ENCODE results near the gene C2.
"Not testable (repeated sequence)": the region's sequence is repeated elsewhere in the genome, so short reads cannot be mapped to it uniquely, and the experiment has no call there.

The C2 gene

GRCh38 chr6:31899882-31900722 lies 27.4 kb upstream of the C2 start:
- DNase-seq, result no peak

- no peak for DNase-seq
Observed at GRCh38 chr6:31900917-31901414, 26.6 kb upstream of the C2 start.

- peak; percentile 53 for DNase-seq
Observed at GRCh38 chr6:31901415-31901952, 26.0 kb upstream of the C2 start.

GRCh38 chr6:31901953-31902643 lies 25.4 kb upstream of the C2 start, which contains the start of gene ZBTB12:
Gene ZBTB12 (minus strand): TSS chr6:31902086. CDS start chr6:31901305, 781 bp downstream.
- DNase-seq, result peak; percentile 97

DNA sequence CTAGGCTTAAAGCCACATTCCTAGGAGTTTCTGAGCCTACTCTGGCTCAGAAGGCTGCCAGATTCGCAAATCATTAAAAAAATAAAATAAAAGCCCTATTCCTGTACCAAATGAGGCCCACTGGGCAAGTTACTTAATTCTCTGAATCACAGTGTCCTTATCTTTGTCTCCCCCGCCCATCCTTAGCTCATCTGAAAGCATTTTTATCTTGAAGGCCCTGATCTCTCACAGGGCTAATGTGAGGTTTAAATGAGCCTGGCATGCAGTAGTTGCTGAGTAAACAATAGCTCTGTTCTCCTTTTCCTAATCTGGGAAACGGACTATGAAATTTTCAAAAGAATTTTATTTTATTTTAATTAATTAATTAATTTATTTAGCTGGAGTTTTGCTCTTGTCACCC lies 23.6 kb upstream of the C2 start:
- no peak for DNase-seq

- DNase-seq, result no peak
Observed at GRCh38 chr6:31905041-31905440, 22.5 kb upstream of the C2 start.

- no peak for DNase-seq
Observed at GRCh38 chr6:31906122-31906521, 21.4 kb upstream of the C2 start.

DNA sequence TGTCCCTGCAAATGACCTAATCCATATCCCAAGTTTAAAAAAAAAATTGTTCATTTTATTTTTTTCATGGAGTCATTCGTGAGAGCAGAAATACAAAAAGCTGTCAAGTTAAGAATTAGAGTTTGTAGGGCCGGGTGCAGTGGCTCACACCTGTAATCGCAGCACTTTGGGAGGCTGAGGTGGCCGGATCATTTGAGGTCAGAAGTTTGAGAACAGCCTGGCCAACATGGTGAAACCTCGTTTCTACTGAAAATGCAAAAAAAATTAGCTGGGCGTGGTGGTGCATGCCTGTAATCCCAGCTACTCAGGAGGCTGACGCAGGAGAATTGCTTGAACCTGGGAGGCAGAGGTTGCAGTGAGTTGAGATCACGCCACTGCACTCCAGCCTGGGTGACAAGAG lies 20.8 kb upstream of the C2 start:
- DNase-seq, result not testable (repeated sequence)

GRCh38 chr6:31907158-31907813 lies 20.2 kb upstream of the C2 start:
- DNase-seq, result peak; percentile 76

- DNase-seq, result not testable (repeated sequence)
Observed at GRCh38 chr6:31908255-31908654, 19.3 kb upstream of the C2 start.

- DNase-seq, result peak; percentile 31
Observed at GRCh38 chr6:31908791-31909190, 18.7 kb upstream of the C2 start.

DNA sequence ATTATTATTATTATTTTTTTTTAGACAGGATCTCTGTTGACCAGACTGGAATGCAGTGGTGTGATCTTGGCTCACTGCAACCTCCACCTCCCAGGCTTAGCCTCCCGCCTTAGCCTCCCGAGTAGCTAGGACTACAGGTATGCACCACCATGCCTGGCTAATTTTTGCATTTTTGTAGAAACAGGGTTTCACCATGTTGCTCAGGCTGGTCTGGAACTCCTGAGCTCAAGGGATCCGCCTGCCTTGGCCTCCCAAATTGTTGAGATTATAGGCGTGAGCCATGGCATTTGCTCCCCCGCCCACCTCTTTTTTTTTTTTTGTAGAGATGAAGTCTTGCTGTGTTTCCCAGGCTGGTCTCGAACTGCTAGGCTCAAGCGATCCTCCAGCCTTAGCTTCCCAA lies 18.2 kb upstream of the C2 start:
- DNase-seq, result not testable (repeated sequence)

- no peak for DNase-seq
Observed at GRCh38 chr6:31911826-31912585, 15.5 kb upstream of the C2 start.

DNA sequence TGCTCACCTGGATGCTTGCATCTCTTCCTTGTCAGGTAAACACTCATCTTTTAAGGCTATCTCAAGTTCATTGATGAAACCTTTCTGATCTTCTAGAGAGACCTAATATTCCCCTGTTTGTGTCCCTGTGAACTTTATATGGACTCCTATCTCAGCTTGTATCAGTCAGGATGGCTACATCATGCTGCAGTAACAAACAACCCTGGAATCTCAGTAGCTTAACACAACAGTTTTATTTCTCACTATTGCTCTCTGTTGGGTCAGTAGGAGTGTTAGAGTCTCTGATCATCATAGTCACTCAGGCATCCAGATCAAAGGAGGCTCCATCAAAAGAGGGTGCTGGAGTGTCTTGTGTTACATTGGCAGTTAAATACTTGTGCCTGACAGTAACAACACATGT lies 12.2 kb upstream of the C2 start:
- no peak for DNase-seq

GRCh38 chr6:31915756-31916155 lies 11.8 kb upstream of the C2 start:
- DNase-seq, result no peak

- no peak for DNase-seq
Observed at GRCh38 chr6:31918069-31918720, 9.3 kb upstream of the C2 start.

- no peak for DNase-seq
Observed at GRCh38 chr6:31919624-31920303, 7.8 kb upstream of the C2 start.

DNA sequence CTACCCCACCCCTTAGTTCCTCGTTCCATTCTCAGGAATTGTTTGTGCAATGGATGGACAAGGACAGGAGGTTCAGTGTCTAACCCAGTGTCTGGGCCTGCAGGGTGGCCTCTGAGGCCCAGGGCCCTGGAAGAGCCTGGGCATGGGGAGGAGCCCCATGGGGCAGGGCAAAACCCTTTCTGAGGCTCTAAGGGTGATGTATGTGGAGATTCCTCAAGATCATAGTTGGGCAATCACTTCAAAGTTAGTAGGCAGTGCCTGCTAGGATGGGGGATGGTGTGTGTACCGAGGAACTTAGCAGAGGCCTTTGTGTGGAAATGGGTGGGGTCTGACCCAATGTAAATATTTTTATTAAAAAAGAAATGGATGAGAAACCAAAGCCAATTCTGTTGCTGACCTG lies 6.7 kb upstream of the C2 start:
- DNase-seq, result no peak

GRCh38 chr6:31922942-31923341 lies 4.6 kb upstream of the C2 start:
- DNase-seq, result no peak

- no peak for DNase-seq
Observed at GRCh38 chr6:31927863-31928671, 550 bp downstream of the C2 start.

DNA sequence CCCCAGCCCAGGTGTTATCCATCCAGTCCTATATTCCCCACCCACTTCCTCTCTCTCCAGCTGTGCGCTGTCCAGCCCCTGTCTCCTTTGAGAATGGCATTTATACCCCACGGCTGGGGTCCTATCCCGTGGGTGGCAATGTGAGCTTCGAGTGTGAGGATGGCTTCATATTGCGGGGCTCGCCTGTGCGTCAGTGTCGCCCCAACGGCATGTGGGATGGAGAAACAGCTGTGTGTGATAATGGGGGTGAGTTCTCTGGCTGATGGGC lies 1.1 kb downstream of the C2 start:
- no peak for DNase-seq
